NOMO-1 treated with DMSO at 0.1 percent for 48 hours (cell line): ENCODE results near the gene RABGGTB.
"Not testable (repeated sequence)": the region's sequence is repeated elsewhere in the genome, so short reads cannot be mapped to it uniquely, and the experiment has no call there.

Source experiments
- DNase-seq: peaks from one replicate; lab custom pipeline; 2025; ENCODE audit not compliant: unreplicated experiment; lab: John Stamatoyannopoulos, UW

Gene RABGGTB

DNA sequence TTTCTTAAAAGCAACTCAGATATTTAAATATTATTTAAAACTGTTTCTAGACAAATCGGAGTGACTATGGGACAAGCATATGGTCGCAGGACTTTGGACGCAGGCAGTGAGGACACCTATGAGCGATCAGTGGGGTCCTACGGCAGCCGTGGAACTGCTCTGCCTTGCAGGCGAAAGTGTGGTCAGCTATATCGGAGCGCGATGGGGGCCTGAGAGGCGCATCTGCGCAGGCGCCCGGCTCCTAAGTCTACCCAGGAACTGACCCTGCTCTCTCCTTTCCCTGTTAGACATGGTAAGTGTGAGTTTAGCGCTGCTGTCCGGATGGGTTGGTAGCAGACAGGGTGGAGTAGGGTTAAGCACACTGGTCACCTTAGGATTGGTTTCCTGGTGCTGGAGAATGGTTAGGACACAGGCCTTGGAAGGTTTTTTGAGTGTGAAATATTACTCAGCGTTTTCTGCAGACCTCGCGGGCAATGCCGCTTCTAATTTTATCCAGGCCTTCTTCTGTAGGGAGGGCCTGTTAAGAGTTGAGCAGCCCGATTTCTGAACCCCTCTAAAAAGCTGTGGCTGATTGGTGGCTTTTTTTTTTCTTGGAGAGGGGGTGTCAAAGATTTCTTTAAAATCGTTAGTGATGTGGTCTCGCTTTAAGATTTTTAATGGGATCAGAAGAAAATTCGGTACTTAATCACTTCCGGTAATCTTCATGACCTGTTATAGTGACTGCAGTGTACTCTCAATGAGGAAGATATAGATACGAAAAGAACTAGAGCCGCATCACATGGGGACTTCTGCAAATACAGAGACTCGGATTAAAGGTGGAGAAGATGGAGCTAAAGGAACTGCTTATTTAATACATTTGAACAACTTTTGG lies at the start of gene RABGGTB:
RABGGTB (plus strand) TSS at position 274 of the 871 bp plus-strand sequence; CDS start at position 290, 16 bp downstream.
- peak; percentile 98 for DNase-seq

DNA sequence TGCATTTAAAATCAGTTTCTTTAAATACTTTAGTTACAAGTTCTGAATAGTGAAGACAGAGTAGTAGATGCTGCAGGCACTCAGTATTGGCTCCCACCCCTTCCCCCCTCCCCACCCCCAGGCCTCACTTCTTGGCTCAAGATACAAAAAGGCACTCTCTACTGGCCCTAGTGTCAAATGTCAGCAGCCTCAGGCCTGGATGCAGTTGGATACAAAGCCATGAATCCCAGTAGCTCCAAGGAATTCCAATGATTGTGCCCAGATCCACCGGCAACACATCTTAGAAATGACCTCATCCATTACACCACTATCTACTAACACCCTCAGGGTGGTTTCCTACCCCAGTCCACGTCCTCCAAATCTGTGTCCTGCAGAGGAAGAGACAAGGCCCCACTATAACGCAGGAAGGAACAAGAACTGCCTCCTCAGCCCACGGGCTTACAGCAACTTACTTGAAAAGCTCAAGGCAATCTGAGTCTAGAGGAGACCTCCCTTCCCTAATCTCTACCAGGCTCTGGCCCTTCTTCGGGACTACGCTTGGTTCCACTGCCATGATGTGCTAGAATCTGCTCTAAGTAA lies 43.9 kb upstream of the RABGGTB start:
- no peak for DNase-seq

DNA sequence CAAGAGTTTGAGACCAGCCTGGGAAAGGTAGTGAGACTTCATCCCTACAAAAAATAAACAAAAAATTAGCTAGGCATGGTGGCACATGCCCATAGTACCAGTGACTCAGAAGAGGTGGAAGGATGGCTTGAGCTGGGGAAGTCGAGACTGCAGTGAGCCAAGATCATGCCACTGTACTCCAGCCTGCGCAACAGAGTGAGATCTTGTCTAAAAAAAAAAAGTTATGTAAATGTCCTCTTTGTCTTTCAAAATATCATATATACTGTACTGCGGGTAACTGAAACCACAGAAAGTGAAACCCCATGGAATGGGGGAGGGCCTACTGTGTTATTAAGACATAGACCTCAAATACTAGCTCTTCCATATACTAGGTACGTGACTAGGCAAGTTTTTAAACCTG lies 40.8 kb upstream of the RABGGTB start:
- peak; percentile 94 for DNase-seq

DNA sequence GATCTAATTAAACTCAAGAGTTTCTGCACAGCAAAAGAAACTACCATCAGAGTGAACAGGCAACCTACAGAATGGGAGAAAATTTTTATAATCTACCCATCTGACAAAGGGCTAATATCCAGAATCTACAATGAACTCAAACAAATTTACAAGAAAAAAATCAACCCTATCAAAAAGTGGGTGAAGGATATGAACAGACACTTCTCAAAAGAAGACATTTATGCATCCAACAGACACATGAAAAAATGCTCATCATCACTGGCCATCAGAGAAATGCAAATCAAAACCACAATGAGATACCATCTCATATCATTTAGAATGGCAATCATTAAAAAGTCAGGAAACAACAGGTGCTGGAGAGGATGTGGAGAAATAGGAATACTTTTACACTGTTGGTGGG lies 28.8 kb upstream of the RABGGTB start:
- not testable (repeated sequence) for DNase-seq

DNA sequence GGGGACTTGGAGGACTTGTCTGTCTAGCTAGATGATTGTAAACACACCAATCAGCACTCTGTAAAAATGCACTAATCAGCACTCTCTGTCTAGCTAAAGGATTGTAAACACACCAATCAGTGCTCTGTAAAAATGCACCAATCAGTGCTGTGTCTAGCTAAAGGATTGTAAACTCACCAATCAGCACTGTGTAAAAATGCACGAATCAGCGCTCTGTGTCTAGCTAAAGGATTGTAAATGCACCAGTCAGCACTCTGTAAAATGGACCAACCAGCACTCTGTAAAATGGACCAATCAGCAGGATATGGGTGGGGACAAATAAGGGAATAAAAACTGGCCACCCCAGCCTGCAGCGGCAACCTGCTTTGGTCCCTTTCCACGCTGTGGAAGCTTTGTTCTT lies 27.5 kb upstream of the RABGGTB start:
- DNase-seq: not testable (repeated sequence)

DNA sequence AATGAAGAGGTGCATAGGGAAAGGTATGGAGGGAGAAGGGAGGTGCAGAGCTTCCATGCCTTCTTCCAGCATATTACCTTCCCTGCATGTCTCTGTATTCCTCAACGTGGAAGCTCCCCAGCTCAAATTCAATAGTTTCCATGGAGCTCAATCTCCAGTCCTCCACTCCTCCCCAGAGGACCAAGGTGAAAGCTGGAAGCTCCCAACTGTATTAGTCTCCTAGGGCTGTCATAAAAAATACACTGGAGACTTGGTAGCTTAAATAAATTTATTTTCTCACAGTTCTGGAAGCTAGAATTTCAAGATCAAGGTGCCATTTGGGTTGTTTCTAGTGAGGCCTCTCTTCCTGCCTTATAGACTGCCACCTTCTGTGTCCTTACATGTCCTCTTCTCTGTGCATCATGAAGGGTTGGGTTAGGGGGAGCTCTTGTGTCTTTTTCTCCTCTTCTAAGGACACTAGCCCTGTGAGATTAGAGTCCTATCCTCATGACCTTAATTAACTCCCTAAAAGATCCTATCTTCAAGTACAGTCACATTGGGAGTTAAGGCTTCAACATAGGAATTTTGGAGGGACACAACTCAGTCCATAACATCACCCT lies 21.9 kb upstream of the RABGGTB start:
- DNase-seq: no peak

DNA sequence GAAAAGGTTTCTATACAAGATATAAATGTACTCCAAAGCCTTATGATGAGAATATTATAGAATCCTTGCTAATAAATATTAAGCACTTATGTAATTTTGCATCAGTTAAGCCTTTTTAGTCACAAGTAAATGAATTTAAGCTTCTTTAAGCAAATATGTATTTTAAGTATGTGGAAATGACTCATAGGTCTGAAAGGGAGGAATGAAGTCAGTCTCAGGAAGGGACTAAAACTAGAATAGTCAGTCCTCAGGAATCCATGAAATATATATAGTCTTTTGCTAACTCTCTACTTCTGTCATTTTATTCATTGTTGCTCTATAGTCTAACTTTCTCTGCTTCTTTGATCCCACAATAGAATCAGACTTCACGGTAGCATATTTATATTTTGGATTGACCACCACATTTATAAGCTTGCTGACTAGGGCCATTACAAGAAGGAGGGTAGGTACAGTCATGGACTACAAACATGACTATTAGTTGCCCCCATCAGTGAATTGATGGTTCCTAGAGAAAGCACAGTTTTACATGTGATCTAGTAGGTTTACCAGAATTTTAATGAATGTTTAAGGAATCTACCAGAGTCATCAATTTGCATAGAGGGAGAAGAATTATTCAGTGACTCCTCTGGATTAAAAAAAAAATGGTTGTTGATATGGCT lies 20.2 kb upstream of the RABGGTB start:
- DNase-seq: no peak

DNA sequence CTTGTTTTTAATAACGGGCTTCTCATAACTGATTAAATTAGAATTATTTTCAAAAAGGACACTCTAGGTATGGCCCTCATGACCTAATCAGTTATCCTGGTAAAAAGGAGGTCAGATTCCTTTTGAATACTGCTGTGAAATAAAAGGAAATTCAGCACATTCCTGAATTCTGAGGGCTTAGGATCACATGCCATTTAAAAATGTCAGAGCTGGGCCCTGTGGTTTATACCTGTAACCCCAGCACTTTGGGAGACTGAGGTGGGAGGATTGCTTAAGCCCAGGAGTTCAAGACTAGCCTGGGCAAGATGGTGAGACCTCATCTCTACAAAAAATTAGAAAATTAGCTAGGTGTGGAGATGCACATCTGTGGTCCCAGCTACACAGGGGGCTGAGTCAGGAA lies 18.0 kb upstream of the RABGGTB start:
- DNase-seq: no peak

DNA sequence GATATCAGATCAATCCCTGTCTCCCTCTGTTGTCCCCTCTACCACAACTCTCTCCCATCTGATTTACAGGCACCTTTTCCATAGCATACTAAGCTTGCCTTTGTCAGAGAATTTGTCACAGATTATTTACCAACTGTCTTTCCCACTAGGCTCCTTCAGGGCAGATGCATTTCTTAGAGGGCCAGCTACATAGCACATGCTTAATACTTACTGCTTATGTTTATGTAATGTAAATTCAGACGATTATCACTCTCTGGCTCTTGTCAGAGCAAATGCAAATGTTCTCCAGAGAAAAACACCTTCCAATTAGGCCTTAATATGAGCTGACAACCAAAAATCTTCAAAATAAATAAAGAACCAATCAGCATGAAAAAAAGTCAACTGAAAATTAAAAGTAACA lies 15.3 kb upstream of the RABGGTB start:
- DNase-seq: no peak

DNA sequence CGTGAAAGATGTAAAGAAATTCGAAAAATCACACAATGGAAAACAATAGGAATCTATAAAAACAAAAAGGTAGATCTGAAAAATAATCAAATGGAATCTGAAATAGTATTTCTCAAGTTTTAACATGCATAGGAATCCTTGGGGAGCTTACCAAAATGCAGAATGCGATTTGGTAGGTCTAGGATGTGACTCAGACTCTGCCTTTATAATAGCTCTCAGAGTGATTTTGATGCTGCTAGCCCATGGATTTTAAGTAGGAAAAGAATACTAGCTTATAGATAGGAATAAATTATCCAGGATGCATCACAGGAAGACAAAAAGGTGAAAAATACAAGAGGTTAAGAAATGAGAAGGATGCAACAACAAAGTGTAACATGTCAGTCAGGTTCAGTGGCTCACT lies 14.1 kb upstream of the RABGGTB start:
- no peak for DNase-seq

DNA sequence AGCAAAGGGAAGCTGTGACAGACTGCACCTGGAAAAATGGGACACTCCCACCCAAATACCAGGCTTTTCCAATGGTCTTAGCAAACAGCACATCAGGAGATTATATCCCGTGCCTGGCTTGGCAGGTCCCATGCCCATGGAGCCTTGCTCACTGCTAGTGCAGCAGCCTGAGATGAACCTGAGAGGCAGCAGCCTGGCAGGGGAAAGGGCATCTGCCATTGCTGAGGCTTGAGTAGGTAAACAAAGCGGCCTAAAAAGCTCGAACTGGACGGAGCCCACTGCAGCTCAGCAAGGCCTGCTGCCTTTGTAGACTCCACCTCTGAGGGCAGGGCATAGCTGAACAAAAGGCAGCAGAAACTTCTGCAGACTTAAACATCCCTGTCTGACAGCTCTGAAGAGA lies 8.2 kb upstream of the RABGGTB start:
- not testable (repeated sequence) for DNase-seq

DNA sequence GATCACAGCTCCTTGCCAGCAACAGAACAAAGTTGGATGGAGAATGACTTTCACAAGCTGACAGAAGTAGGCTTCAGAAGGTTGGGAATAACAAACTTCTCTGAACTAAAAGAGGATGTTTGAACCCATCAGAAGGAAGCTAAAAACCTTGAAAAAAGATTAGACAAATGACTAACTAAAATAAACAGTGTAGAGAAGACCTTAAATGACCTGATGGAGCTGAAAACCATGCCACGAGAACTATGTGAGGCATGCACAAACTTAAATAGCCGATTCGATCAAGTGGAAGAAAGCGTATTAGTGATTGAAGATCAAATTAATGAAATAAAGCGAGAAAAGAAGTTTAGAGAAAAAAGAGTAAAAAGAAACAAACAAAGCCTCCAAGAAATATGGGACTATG lies 7.4 kb upstream of the RABGGTB start:
- DNase-seq: not testable (repeated sequence)

DNA sequence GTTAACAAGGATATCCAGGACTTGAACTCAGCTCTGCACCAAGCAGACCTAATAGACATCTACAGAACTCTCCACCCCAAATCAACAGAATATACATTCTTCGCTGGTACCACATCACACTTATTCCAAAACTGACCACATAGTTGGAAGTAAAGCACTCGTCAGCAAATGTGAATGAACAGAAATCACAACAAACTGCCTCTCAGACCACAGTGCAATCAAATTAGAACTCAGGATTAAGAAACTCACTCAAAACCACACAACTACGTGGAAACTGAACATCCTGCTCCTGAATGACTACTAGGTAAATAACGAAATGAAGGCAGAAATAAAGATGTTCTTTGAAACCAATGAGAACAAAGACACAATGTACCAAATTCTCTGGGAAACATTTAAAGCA lies 5.9 kb upstream of the RABGGTB start:
- not testable (repeated sequence) for DNase-seq

DNA sequence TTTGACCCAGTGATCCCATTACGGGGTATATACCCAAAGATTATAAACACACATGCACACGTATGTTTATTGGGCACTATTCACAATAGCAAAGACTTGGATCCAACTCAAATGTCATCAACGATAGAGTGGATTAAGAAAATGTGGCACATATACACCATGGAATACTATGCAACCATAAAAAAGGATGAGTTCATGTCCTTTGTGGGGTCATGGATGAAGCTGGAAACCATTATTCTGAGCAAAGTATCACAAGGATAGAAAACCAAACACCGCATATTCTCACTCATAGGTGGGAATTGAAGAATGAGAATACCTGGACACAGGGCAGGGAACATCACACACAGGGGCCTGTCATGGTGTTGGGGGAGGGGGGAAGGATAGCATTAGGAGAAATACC lies 2.1 kb upstream of the RABGGTB start:
- DNase-seq: not testable (repeated sequence)

DNA sequence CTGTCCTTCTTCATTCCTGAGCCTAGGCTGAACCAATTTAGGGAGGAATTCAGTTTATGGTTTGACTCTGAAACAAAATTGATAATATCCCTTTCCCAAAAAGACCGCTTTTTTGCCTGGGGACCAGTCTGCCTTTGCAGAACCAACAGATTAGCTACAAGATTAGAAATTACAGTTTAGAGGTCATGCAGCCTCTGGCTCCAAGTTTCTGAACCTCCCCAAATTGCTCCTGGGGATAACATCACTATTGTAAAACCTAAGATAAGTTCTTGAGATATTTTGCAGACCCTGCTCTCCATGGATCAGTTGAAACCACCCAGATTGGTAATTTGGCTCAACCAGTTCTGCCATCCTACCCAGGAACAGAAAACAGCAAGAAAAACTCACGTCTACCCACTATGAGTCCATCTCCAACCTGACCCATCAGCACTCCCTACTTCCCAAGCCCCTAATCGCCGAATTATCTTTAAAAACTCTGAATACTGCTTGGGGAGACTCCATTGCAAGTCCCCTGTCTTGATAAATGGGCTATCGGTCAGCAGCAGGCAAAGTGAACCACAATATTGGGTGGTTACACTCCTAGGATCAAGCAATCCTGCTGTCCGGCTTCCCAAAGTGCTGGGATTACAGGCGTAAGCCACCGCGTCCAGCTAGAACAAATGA lies 605 bp upstream of the RABGGTB start:
- no peak for DNase-seq

DNA sequence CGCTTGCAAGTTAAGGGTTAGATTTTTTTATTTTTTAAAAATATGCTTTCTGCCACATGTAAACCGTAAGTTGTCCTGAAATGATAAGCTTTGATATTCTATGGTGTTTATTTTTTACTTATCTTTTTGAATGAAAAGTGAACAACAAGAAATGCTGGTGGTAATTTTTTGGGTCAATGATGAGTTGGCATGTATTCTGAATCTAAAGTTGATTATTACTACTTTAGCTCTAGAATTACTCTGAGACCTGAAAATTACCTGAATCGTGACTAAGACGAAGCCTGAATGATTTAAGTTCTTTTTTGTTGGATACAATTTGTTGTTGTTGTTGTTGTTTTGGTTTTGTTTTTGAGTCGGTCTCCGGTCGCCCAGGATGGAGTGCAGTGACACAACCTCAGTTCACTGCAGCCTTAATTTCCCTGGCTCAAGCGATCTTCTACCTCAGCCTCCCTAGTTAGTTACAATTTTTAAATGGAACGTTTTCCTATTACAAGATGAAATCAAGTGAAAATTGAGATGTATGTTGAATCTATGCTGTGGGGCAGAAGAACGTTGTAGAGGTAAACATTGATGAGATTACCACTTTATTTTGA lies 941 bp downstream of the RABGGTB start:
- no peak for DNase-seq

DNA sequence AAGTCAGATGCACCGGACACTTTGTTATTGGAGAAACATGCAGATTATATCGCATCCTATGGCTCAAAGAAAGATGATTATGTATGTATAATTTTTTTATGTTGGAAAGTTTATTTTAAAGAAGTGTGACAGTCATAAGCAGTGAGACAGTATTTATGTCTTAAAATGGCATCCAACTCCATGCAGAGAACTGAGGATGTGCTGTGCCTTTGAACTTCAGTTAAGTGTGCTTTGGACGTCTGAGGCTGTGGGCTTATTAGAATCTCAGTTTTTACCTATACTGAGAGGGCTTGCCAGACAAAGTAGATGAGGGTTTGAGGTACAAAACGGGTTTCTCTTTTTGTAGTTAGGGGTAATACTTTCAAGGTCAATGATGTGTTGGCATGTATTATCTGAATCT lies 1.5 kb downstream of the RABGGTB start:
- no peak for DNase-seq

DNA sequence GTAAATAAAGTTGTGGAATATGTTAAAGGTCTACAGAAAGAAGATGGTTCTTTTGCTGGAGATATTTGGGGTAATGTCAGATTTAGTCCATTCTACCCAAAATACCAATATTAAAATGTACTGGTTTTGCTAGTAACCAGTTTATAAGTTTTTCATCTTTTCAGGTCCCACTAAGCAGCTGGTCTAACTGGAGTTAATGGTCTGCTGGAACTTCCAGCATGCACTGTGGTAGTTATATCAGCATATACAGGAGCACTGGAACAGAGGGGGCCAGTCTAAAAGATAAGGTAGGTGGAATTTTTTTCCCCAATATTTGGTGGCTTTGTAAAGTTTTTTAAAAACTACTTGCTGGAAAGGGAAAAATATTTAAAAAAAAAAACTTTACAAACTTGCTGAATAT lies 3.9 kb downstream of the RABGGTB start:
- DNase-seq: no peak

DNA sequence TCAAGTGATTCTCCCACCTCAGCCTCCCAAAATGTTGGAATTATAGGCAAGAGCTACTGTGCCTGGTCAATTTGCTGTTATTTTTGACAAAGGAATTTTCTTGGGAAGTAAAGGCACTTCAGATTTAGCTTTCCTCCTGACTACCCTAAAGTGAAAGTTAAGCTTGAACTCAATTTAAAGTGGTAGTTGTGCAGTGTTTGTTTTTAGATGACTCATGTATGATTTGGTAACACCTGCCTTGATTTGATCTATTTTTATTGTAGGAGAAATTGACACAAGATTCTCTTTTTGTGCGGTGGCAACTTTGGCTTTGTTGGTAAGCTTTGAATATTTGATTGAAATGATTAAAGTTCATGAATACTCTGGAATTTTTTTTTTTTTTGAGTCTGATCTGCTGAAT lies 5.0 kb downstream of the RABGGTB start:
- peak; percentile 24 for DNase-seq

DNA sequence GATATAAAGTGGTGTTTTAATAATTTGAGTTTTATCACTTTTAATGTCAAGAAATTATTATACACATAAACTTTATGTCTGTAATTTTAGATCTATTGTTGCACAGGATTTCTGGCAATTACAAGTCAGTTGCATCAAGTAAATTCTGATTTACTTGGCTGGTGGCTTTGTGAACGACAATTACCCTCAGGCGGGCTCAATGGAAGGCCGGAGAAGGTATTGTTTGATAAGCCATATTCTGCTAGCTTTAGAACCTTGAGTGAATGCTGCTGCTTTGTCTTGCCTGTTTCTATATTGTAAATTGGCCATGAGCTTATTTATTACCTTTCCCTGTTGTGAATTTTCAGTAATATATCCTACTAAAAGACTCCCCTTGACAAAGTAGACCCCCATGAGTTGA lies 6.0 kb downstream of the RABGGTB start:
- DNase-seq: no peak

DNA sequence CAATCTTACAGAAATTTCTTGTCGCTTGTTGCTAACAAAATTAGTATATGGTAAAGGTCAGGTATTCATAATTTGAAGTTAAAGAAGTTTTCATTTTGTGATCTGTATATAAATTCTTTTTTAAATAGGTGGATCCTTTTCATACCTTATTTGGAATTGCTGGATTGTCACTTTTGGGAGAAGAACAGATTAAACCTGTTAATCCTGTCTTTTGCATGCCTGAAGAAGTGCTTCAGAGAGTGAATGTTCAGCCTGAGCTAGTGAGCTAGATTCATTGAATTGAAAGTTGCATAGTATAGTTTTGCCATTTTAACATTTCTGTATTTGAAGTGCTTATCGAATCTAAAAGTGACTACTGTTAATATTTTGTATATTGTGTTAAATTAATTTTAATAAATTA lies 8.3 kb downstream of the RABGGTB start:
- no peak for DNase-seq
